GM23338 (cell line): ENCODE data around the gene ETV6. TPM values are rescaled to one million over a fixed set of nuclear protein-coding genes. Genes with fewer than 3 reads are reported as not detected.

ENCODE experiments used
- ATAC-seq: fragments of 200-7000 bp; cut with Tn5 transposase; 3 replicates; pipeline ENCODE4 v1.9.1; 2020
- DNase-seq: peaks from one replicate; pipeline ENCODE4 v3.0.0-alpha.2; 2015; ENCODE audit warnings: low spot score
- H2AFZ ChIP-seq: fragments of 200-600 bp; sonication (generic); 2 replicates; pipeline ENCODE4 v1.8.0; 2016; ENCODE audit warnings: antibody characterized with exemption, mild to moderate bottlenecking, moderate library complexity
- H3F3A ChIP-seq: fragments of 200-600 bp; sonication (generic); replicated peaks from 2 replicates; pipeline ENCODE4 v1.8.0; 2017; ENCODE audit warnings: antibody characterized with exemption, mixed run types, low read depth
- H3K27ac ChIP-seq: fragments of 200-600 bp; sonication (generic); 2 replicates; pipeline ENCODE4 v1.6.1; 2016; ENCODE audit warnings: low read depth
- H3K27me3 ChIP-seq: fragments of 200-600 bp; sonication (generic); 2 replicates; pipeline ENCODE4 v1.8.0; 2016; ENCODE audit warnings: mild to moderate bottlenecking, mixed run types, moderate library complexity; ENCODE audit not compliant: insufficient read depth
- H3K36me3 ChIP-seq: fragments of 200-600 bp; sonication (generic); 2 replicates; pipeline ENCODE4 v1.8.0; 2016; ENCODE audit warnings: mild to moderate bottlenecking; ENCODE audit not compliant: insufficient read depth
- H3K4me1 ChIP-seq: fragments of 200-600 bp; sonication (generic); 2 replicates; pipeline ENCODE4 v1.8.0; 2016; ENCODE audit warnings: mild to moderate bottlenecking, moderate library complexity; ENCODE audit not compliant: insufficient read depth
- H3K4me2 ChIP-seq: fragments of 200-600 bp; sonication (generic); 2 replicates; pipeline ENCODE4 v1.7.1; 2017; ENCODE audit warnings: mixed run types
- H3K4me3 ChIP-seq: fragments of 200-600 bp; sonication (generic); 2 replicates; pipeline ENCODE4 v1.6.1; 2016; ENCODE audit warnings: mixed run types
- H3K79me2 ChIP-seq: fragments of 200-600 bp; sonication (generic); replicated peaks from 2 replicates; pipeline ENCODE4 v1.8.0; 2017; ENCODE audit warnings: mild to moderate bottlenecking; ENCODE audit not compliant: insufficient read depth
- H3K9me2 ChIP-seq: fragments of 200-600 bp; sonication (generic); 2 replicates; pipeline ENCODE4 v1.8.0; 2017; ENCODE audit not compliant: insufficient read depth
- H4K20me1 ChIP-seq: fragments of 200-600 bp; sonication (generic); replicated peaks from 2 replicates; pipeline ENCODE4 v1.8.0; 2017; ENCODE audit warnings: mild to moderate bottlenecking; ENCODE audit not compliant: insufficient read depth
- H3K27ac Mint-ChIP-seq: 2 replicates; pipeline ENCODE4 v1.8.0; 2020; ENCODE audit warnings: inconsistent platforms, mild to moderate bottlenecking, moderate library complexity, mixed read lengths
- H3K27me3 Mint-ChIP-seq: 3 replicates; pipeline ENCODE4 v1.8.0; 2022; ENCODE audit warnings: low read depth, mild to moderate bottlenecking, moderate library complexity, mixed read lengths, inconsistent platforms; ENCODE audit not compliant: insufficient read depth, poor library complexity
- H3K36me3 Mint-ChIP-seq: 3 replicates; pipeline ENCODE4 v1.8.0; 2021; ENCODE audit warnings: low read depth, mild to moderate bottlenecking, inconsistent platforms, moderate library complexity, mixed read lengths
- H3K4me1 Mint-ChIP-seq: 3 replicates; pipeline ENCODE4 v1.8.0; 2020; ENCODE audit warnings: mild to moderate bottlenecking, inconsistent platforms, mixed read lengths
- H3K4me3 Mint-ChIP-seq: 3 replicates; pipeline ENCODE4 v1.8.0; 2021; ENCODE audit warnings: moderate library complexity, mild to moderate bottlenecking, inconsistent platforms, mixed read lengths
- H3K9me3 Mint-ChIP-seq: 3 replicates; pipeline ENCODE4 v1.8.0; 2020; ENCODE audit warnings: moderate library complexity, mild to moderate bottlenecking, inconsistent platforms, mixed read lengths
- CREB1 ChIP-seq: fragments of 250-450 bp; sonication (Bioruptor Pico); IDR thresholded peaks from 2 replicates; pipeline ENCODE4 v1.5.0; 2020; ENCODE audit warnings: low read depth, mild to moderate bottlenecking, moderate library complexity
- EZH2 ChIP-seq: fragments of 200-600 bp; sonication (generic); IDR thresholded peaks from one replicate; pipeline ENCODE4 v1.8.0; 2017; ENCODE audit warnings: antibody characterized with exemption, mild to moderate bottlenecking, low read depth; ENCODE audit not compliant: unreplicated experiment
- EZH2phosphoT487 ChIP-seq: fragments of 200-600 bp; sonication (generic); IDR thresholded peaks from one replicate; pipeline ENCODE4 v1.8.1; 2018; ENCODE audit warnings: antibody characterized with exemption; ENCODE audit not compliant: unreplicated experiment
- JUNB ChIP-seq: IDR thresholded peaks from one replicate; pipeline ENCODE4 v1.6.1; 2016; ENCODE audit warnings: antibody characterized with exemption; ENCODE audit not compliant: unreplicated experiment
- NANOG ChIP-seq: IDR thresholded peaks from 2 replicates; pipeline ENCODE4 v1.6.1; 2016; ENCODE audit warnings: antibody characterized with exemption, borderline replicate concordance
- POLR2AphosphoS5 ChIP-seq: IDR thresholded peaks from 2 replicates; pipeline ENCODE4 v1.6.1; 2016; ENCODE audit warnings: antibody characterized with exemption, low read depth
- STAT1 ChIP-seq: IDR thresholded peaks from one replicate; pipeline ENCODE4 v1.6.1; 2016; ENCODE audit warnings: antibody characterized with exemption; ENCODE audit not compliant: unreplicated experiment
- ZNF331 ChIP-seq: fragments of 250-450 bp; sonication (Bioruptor Pico); IDR thresholded peaks from 2 replicates; pipeline ENCODE4 v1.5.0; 2020; ENCODE audit warnings: low read depth, mild to moderate bottlenecking, moderate library complexity
- polyA plus RNA-seq: library from polyadenylated mRNA; unstranded; fragments of >200 nt; fragmentation: Nextera tagmentation; extraction: Ambion mirVana; gene quantifications from 2 replicates; pipeline ENCODE4 v1.2.1, GENCODE V29; 2016
- total RNA-seq: library from RNA; depleted of rRNA; stranded (reverse); fragments of >200 nt; shearing (Covaris generic); gene quantifications from 2 replicates; pipeline ENCODE4 v1.2.3, GENCODE V29; 2014
- TF ChIP-seq, protein P1 (sequence below): fragments of 250-450 bp; sonication (Bioruptor Pico); IDR thresholded peaks from 2 replicates; pipeline ENCODE4 v1.5.0; 2020; ENCODE audit warnings: mild to moderate bottlenecking, moderate library complexity
- TF ChIP-seq, protein P2 (sequence below): IDR thresholded peaks from 2 replicates; pipeline ENCODE4 v1.6.1; 2016; ENCODE audit warnings: antibody characterized with exemption
- TF ChIP-seq, protein P3 (sequence below), 2 experiments: fragments of 200-600 bp in 1 of 2; sonication (generic) in 1 of 2; conservative IDR thresholded peaks; 2 replicates each; pipeline versions ENCODE4 v1.5.1 to v1.6.1; 2016 to 2017; ENCODE audit warnings: antibody characterized with exemption in 2 of 2, low read depth in 2 of 2, mild to moderate bottlenecking in 2 of 2, moderate library complexity in 1 of 2
- TF ChIP-seq, protein P4 (sequence below): IDR thresholded peaks from one replicate; pipeline ENCODE4 v1.6.1; 2018; ENCODE audit warnings: antibody characterized with exemption; ENCODE audit not compliant: unreplicated experiment

ETV6 gene
- total and polyA plus RNA-seq, 2 experiments from 2014 or later = 7.5 to 15.1 TPM

DNA sequence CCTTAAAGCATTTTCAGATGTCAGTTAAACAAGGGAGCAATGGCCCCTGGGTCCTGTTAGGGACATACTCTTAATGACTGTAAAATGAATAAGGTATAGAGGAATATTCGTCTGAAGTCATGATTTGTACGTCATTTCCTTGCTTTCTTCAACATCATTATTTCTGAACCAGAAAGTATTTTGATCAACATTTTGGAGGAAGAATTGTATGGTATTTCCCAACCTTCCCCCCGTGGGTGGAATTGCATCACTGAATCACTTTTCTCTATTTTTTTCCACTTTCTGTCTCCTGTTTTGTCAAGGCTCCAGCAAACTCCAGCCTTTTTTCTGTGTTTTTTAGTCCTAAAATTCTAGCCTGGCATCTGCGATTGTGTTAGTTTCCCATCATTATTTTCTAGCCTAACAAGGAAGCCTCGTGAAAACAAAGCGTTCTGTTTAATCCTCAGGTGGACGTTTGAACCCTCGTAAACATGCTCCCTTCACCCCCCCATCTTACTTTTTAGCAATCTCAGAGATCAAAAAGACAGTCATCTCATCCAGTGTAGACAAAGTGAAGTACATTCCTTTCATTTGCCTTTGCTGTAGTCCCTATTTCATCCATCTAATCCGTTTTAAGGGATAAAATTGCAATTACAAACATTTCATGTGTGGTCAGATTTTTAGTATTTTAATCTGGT is 62.3 kb downstream of the ETV6 start:
- H3K79me2 ChIP-seq = peaks cover 25% of the 10 kb centered on the region
- no peak overlapping the region for H2AFZ ChIP-seq
- H3K9me2 ChIP-seq = 0 out of 2 replicates have a peak, but pooled peaks cover 4% of the 10 kb centered on the region
- no peak overlapping the region for H3K4me3 ChIP-seq
- Mint-ChIP-seq H3K27ac (no peak overlapping the region), H3K9me3 (no peaks in the 10 kb centered on the region), H3K4me3 (no peak overlapping the region), H3K4me1 (peaks cover 6% of the 10 kb centered on the region), H3K27me3 (peaks cover 7% of the 10 kb centered on the region), H3K36me3 (no peaks in the 10 kb centered on the region; the same call in 2 of the 3 replicates)
- ATAC-seq (no peak), DNase-seq (no peak)
- no peaks in the 10 kb centered on the region for H3F3A ChIP-seq
- H4K20me1 ChIP-seq = no peaks in the 10 kb centered on the region; the same call in 1 of the 2 replicates
- H3K4me1 ChIP-seq = peaks cover 4% of the 10 kb centered on the region; the same call in 1 of the 2 replicates
- H3K36me3 ChIP-seq = no peaks in the 10 kb centered on the region
- no peaks in the 10 kb centered on the region for H3K27me3 ChIP-seq
- no peak overlapping the region for H3K27ac ChIP-seq
- no peak for TF ChIP-seq JUNB
- no peak for TF ChIP-seq POLR2AphosphoS5
- TF ChIP-seq, protein P1, sequence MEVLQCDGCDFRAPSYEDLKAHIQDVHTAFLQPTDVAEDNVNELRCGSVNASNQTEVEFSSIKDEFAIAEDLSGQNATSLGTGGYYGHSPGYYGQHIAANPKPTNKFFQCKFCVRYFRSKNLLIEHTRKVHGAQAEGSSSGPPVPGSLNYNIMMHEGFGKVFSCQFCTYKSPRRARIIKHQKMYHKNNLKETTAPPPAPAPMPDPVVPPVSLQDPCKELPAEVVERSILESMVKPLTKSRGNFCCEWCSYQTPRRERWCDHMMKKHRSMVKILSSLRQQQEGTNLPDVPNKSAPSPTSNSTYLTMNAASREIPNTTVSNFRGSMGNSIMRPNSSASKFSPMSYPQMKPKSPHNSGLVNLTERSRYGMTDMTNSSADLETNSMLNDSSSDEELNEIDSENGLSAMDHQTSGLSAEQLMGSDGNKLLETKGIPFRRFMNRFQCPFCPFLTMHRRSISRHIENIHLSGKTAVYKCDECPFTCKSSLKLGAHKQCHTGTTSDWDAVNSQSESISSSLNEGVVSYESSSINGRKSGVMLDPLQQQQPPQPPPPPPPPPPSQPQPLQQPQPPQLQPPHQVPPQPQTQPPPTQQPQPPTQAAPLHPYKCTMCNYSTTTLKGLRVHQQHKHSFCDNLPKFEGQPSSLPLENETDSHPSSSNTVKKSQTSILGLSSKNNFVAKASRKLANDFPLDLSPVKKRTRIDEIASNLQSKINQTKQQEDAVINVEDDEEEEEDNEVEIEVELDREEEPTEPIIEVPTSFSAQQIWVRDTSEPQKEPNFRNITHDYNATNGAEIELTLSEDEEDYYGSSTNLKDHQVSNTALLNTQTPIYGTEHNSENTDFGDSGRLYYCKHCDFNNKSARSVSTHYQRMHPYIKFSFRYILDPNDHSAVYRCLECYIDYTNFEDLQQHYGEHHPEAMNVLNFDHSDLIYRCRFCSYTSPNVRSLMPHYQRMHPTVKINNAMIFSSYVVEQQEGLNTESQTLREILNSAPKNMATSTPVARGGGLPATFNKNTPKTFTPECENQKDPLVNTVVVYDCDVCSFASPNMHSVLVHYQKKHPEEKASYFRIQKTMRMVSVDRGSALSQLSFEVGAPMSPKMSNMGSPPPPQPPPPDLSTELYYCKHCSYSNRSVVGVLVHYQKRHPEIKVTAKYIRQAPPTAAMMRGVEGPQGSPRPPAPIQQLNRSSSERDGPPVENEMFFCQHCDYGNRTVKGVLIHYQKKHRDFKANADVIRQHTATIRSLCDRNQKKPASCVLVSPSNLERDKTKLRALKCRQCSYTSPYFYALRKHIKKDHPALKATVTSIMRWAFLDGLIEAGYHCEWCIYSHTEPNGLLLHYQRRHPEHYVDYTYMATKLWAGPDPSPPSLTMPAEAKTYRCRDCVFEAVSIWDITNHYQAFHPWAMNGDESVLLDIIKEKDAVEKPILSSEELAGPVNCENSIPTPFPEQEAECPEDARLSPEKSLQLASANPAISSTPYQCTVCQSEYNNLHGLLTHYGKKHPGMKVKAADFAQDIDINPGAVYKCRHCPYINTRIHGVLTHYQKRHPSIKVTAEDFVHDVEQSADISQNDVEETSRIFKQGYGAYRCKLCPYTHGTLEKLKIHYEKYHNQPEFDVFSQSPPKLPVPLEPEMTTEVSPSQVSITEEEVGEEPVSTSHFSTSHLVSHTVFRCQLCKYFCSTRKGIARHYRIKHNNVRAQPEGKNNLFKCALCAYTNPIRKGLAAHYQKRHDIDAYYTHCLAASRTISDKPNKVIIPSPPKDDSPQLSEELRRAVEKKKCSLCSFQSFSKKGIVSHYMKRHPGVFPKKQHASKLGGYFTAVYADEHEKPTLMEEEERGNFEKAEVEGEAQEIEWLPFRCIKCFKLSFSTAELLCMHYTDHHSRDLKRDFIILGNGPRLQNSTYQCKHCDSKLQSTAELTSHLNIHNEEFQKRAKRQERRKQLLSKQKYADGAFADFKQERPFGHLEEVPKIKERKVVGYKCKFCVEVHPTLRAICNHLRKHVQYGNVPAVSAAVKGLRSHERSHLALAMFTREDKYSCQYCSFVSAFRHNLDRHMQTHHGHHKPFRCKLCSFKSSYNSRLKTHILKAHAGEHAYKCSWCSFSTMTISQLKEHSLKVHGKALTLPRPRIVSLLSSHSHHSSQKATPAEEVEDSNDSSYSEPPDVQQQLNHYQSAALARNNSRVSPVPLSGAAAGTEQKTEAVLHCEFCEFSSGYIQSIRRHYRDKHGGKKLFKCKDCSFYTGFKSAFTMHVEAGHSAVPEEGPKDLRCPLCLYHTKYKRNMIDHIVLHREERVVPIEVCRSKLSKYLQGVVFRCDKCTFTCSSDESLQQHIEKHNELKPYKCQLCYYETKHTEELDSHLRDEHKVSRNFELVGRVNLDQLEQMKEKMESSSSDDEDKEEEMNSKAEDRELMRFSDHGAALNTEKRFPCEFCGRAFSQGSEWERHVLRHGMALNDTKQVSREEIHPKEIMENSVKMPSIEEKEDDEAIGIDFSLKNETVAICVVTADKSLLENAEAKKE (CRISPR knock-in tag) = no peak
- TF ChIP-seq EZH2phosphoT487 = no peak
- TF ChIP-seq STAT1 = no peak
- no peak for TF ChIP-seq CREB1 (CRISPR knock-in tag)
- TF ChIP-seq EZH2 = no peak
- TF ChIP-seq, protein P2, sequence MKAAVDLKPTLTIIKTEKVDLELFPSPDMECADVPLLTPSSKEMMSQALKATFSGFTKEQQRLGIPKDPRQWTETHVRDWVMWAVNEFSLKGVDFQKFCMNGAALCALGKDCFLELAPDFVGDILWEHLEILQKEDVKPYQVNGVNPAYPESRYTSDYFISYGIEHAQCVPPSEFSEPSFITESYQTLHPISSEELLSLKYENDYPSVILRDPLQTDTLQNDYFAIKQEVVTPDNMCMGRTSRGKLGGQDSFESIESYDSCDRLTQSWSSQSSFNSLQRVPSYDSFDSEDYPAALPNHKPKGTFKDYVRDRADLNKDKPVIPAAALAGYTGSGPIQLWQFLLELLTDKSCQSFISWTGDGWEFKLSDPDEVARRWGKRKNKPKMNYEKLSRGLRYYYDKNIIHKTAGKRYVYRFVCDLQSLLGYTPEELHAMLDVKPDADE = no peak
- no peak for TF ChIP-seq ZNF331 (CRISPR knock-in tag)
- TF ChIP-seq, protein P3, sequence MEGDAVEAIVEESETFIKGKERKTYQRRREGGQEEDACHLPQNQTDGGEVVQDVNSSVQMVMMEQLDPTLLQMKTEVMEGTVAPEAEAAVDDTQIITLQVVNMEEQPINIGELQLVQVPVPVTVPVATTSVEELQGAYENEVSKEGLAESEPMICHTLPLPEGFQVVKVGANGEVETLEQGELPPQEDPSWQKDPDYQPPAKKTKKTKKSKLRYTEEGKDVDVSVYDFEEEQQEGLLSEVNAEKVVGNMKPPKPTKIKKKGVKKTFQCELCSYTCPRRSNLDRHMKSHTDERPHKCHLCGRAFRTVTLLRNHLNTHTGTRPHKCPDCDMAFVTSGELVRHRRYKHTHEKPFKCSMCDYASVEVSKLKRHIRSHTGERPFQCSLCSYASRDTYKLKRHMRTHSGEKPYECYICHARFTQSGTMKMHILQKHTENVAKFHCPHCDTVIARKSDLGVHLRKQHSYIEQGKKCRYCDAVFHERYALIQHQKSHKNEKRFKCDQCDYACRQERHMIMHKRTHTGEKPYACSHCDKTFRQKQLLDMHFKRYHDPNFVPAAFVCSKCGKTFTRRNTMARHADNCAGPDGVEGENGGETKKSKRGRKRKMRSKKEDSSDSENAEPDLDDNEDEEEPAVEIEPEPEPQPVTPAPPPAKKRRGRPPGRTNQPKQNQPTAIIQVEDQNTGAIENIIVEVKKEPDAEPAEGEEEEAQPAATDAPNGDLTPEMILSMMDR (conservative IDR thresholded peaks at IDR 0.05; ENCODE audit: low read depth in 2 of 2) = no peak
- TF ChIP-seq NANOG = no peak
- TF ChIP-seq, protein P4, sequence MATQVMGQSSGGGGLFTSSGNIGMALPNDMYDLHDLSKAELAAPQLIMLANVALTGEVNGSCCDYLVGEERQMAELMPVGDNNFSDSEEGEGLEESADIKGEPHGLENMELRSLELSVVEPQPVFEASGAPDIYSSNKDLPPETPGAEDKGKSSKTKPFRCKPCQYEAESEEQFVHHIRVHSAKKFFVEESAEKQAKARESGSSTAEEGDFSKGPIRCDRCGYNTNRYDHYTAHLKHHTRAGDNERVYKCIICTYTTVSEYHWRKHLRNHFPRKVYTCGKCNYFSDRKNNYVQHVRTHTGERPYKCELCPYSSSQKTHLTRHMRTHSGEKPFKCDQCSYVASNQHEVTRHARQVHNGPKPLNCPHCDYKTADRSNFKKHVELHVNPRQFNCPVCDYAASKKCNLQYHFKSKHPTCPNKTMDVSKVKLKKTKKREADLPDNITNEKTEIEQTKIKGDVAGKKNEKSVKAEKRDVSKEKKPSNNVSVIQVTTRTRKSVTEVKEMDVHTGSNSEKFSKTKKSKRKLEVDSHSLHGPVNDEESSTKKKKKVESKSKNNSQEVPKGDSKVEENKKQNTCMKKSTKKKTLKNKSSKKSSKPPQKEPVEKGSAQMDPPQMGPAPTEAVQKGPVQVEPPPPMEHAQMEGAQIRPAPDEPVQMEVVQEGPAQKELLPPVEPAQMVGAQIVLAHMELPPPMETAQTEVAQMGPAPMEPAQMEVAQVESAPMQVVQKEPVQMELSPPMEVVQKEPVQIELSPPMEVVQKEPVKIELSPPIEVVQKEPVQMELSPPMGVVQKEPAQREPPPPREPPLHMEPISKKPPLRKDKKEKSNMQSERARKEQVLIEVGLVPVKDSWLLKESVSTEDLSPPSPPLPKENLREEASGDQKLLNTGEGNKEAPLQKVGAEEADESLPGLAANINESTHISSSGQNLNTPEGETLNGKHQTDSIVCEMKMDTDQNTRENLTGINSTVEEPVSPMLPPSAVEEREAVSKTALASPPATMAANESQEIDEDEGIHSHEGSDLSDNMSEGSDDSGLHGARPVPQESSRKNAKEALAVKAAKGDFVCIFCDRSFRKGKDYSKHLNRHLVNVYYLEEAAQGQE = no peak
- no peak overlapping the region for H3K4me2 ChIP-seq
